IgD-negative memory B cell (primary cell): ENCODE data around the gene KRR1. TPM values are rescaled to one million over a fixed set of nuclear protein-coding genes. Genes with fewer than 3 reads are reported as not detected.
"Not testable (repeated sequence)": the region's sequence is repeated elsewhere in the genome, so short reads cannot be mapped to it uniquely, and the experiment has no call there.

Experiments
- H3K27ac Mint-ChIP-seq, 3 donors: one replicate each; pipeline ENCODE4 v1.8.0; 2020 to 2022; ENCODE audit warnings: mild to moderate bottlenecking in 3 of 3, mixed read lengths in 3 of 3, moderate library complexity in 1 of 3
- H3K27me3 Mint-ChIP-seq: one replicate; pipeline ENCODE4 v1.8.0; 2021; ENCODE audit warnings: mixed read lengths
- H3K36me3 Mint-ChIP-seq: one replicate; pipeline ENCODE4 v1.8.0; 2020; ENCODE audit warnings: mild to moderate bottlenecking, mixed read lengths
- H3K4me1 Mint-ChIP-seq, 3 donors: one replicate each; pipeline ENCODE4 v1.8.0; 2020 to 2022; ENCODE audit warnings: mixed read lengths in 3 of 3, mild to moderate bottlenecking in 1 of 3
- H3K4me3 Mint-ChIP-seq, 4 donors: one replicate each; pipeline ENCODE4 v1.8.0; 2020 to 2022; ENCODE audit warnings: mild to moderate bottlenecking in 4 of 4, mixed read lengths in 4 of 4, moderate library complexity in 3 of 4
- H3K9me3 Mint-ChIP-seq, 3 donors: one replicate each; pipeline ENCODE4 v1.8.0; 2020 to 2021; ENCODE audit warnings: mixed read lengths in 3 of 3, mild to moderate bottlenecking in 1 of 3
- polyA plus RNA-seq: library from polyadenylated mRNA; unstranded; fragments of 300-500 nt; fragmentation: Illumina TruSeq; gene quantifications from one replicate; pipeline ENCODE4 v1.2.3, GENCODE V29; 2021

The KRR1 gene
- polyA plus RNA-seq, 1 donor from 2014 or later: 63.8 TPM

DNA sequence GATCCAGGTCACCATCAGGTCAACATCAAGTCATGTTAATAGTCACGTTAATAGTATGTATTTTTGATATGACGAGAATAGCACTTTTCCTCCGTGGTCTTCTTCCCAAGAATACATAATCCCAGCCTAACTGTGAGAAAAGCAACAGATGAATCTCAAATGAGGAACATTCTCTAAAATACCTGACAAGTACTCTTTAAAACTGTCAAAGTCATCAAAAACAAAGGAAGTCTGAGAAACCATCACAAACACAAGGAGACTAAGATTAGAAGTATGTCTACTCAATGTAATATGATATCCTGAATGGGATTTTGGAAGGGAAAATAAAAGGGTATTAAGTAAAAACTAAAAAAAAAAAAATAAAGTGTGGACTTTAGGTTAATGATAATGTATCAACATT is 67.7 kb downstream of the KRR1 start:
- H3K27ac Mint-ChIP-seq: no peak overlapping the region
- H3K4me3 Mint-ChIP-seq: no peak overlapping the region
- no peaks in the 10 kb centered on the region for H3K4me1 Mint-ChIP-seq
- peaks cover 3 to 6% (median 6%) of the 10 kb centered on the region in 3 donors for H3K9me3 Mint-ChIP-seq
- H3K27me3 Mint-ChIP-seq: peaks cover 8% of the 10 kb centered on the region
- no peaks in the 10 kb centered on the region for H3K36me3 Mint-ChIP-seq

DNA sequence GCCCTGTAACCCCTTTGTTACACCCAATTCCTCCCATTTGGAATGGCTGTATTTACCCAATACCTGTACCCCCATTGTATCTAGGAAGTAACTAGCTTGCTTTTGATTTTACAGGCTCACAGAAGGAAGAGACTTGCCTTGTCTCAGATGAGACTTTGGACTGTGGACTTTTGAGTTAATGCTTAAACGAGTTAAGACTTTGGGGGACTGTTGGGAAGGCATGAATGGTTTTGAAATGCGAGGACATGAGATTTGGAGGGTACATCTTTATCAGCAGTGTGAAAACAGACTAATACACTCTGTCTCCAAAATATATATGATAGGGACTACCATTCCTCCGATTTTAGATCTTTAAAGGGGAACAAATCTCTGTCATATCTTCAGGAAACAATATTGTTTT is 69.0 kb downstream of the KRR1 start:
- H3K4me3 Mint-ChIP-seq, H3K27me3 Mint-ChIP-seq, H3K27ac Mint-ChIP-seq, H3K36me3 Mint-ChIP-seq, H3K9me3 Mint-ChIP-seq, H3K4me1 Mint-ChIP-seq: not testable (repeated sequence)

DNA sequence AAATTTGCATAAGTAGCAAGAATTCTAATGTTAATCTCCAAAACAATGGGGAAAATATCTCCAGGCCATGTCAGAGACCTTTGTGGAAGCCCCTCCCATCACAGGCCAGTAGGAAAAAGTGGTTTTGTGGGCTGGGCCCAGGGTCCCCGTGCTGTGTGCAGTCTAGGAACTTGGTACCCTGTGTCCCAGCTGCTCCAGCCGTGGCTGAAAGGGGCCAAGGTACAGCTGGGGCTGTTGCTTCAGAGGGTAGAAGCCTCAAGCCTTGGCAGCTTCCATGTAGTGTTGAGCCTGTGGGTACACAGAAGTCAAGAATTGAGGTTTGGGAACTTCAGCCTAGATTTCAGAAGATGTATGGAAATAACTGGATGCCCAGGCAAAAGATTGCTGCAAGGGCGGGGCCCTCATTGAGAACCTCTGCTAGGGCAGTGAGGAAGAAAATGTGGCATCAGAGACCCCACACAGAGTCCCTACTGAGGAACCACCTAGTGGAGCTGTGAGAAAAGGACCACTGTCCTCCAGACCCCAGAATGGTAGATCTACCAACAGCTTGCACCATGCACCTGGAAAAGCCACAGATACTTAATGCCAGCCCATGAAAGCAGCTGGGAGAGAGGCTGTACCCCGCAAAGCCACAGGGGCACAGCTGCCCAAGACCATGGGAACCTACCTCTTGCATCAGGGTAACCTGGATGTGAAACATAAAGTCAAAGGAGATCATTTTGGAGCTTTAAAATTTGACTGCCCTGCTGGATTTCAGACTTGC is 69.5 kb downstream of the KRR1 start:
- H3K36me3 Mint-ChIP-seq, H3K9me3 Mint-ChIP-seq: not testable (repeated sequence)

More for the DNA sequence above, 69.5 kb downstream of the KRR1 start:
- not testable (repeated sequence) for H3K27me3 Mint-ChIP-seq, H3K4me3 Mint-ChIP-seq, H3K27ac Mint-ChIP-seq, H3K4me1 Mint-ChIP-seq

Other genes starting within 250 kb of the KRR1 start
- 1.5 TPM for gene CAPS2, start 181.3 kb downstream of the KRR1 start, polyA plus RNA-seq
- gene GLIPR1L1, start 176.9 kb downstream of the KRR1 start, polyA plus RNA-seq: not detected
- gene GLIPR1L2, start 120.5 kb downstream of the KRR1 start, polyA plus RNA-seq: 1.6 TPM
- 147 TPM for gene GLIPR1, start 30.9 kb downstream of the KRR1 start, polyA plus RNA-seq